ENCODE measurements around the gene DZIP3. TPM values are rescaled to one million over a fixed set of nuclear protein-coding genes. Genes with fewer than 3 reads are reported as not detected.

DZIP3 gene
- total RNA-seq, 1 experiment from 2014 or later: 22.1 TPM

GRCh38 chr3:108548886-108549285 is 40.6 kb upstream of the DZIP3 start:
- Histone ChIP-seq H2AK5ac (ENCODE audit: insufficient read length, low read length) (no peak overlapping the region), H3K79me2 (ENCODE audit: insufficient read depth, low read length) (no peaks in the 10 kb centered on the region), H3K18ac (ENCODE audit: insufficient read length, low read depth, low read length) (no peak overlapping the region), H3K4ac (ENCODE audit: low read depth, low read length) (no peak overlapping the region), H4K8ac (replicated peaks; ENCODE audit: insufficient read length, low read depth, low read length) (no peak overlapping the region), H3K27me3 (ENCODE audit: insufficient read depth, low read length) (no peaks in the 10 kb centered on the region), H2BK15ac (ENCODE audit: low read depth, low read length) (no peak overlapping the region), H4K91ac (ENCODE audit: insufficient read length, low read depth, low read length) (no peak overlapping the region), H3K79me1 (ENCODE audit: insufficient read depth, low read depth, low read length, poor library complexity, severe bottlenecking) (no peaks in the 10 kb centered on the region), H3T11ph (ENCODE audit: low read length) (no peak overlapping the region), H3K4me2 (ENCODE audit: insufficient read depth, insufficient read length, low read length) (no peak overlapping the region), H2BK20ac (ENCODE audit: low read depth, low read length, poor library complexity, severe bottlenecking) (no peak overlapping the region), H4K5ac (ENCODE audit: insufficient read length, low read depth, low read length) (no peak overlapping the region), H2BK120ac (ENCODE audit: low read depth, low read length, poor library complexity, severe bottlenecking) (no peak overlapping the region), H3K9me3 (ENCODE audit: control insufficient read depth, low read depth, low read length) (no peaks in the 10 kb centered on the region), H3K56ac (ENCODE audit: insufficient read length, low read depth, low read length) (no peak overlapping the region), H3K23me2 (ENCODE audit: insufficient read length, low read depth, low read length, poor library complexity, severe bottlenecking) (no peaks in the 10 kb centered on the region), H3K9ac (ENCODE audit: extremely low read depth, insufficient read length, low read length) (no peak overlapping the region), H3K27ac (ENCODE audit: insufficient read length, low read depth, low read length) (no peak overlapping the region), H3K4me1 (ENCODE audit: insufficient read depth, low read length) (no peaks in the 10 kb centered on the region), H2AFZ (ENCODE audit: low read length) (no peak overlapping the region), H2BK5ac (ENCODE audit: insufficient read length, low read length) (no peak overlapping the region), H3K23ac (ENCODE audit: insufficient read length, low read depth, low read length) (no peak overlapping the region), H4K20me1 (ENCODE audit: control insufficient read depth, insufficient read depth, insufficient read length) (no peaks in the 10 kb centered on the region), H3K14ac (ENCODE audit: insufficient read depth, low read length) (no peak overlapping the region), H2BK12ac (ENCODE audit: insufficient read length, low read depth, low read length) (no peak overlapping the region)
- Mint-ChIP-seq H3K9me3 (no peaks in the 10 kb centered on the region), H3K36me3 (ENCODE audit: insufficient read depth in 1 of 3, low read depth in 3 of 3) (peaks cover 14 to 38% (median 29%) of the 10 kb centered on the region in 3 experiments), H3K27ac (no peak overlapping the region), H3K4me1 (peaks cover 0 to 5% of the 10 kb centered on the region in 2 experiments; a peak in 2 of 4 replicates), H3K4me3 (no peak overlapping the region), H3K27me3 (ENCODE audit: low read depth) (no peaks in the 10 kb centered on the region)
- no CpG with 5 or more reads among the region's 2 CpGs for WGBS (ENCODE audit: extremely low coverage, insufficient read length, low lambda C conversion rate)
- TF ChIP-seq CTCF (conservative IDR thresholded peaks at IDR 0.05): no peak
- DNase-seq: no peak

Data from H9 (cell line).